Vagina (tissue), 2 donors: Measurements from ENCODE around the gene SP1.
"Not testable (repeated sequence)": the region's sequence is repeated elsewhere in the genome, so short reads cannot be mapped to it uniquely, and the experiment has no call there.

Experiments
- CTCF ChIP-seq, 3 experiments: fragments of 450-650 bp in 2 of 3; fragments of 200-600 bp in 1 of 3; sonication (generic) in 1 of 3; IDR thresholded peaks; one replicate each; pipeline ENCODE4 v1.5.1; 2017 to 2019; ENCODE audit warnings: antibody characterized with exemption in 3 of 3, mild to moderate bottlenecking in 2 of 3, moderate library complexity in 2 of 3
- POLR2A ChIP-seq, 2 donors: fragments of 450-650 bp; IDR thresholded peaks; one replicate each; pipeline ENCODE4 v1.6.1; 2017; ENCODE audit warnings: antibody characterized with exemption in 2 of 2, mild to moderate bottlenecking in 2 of 2, moderate library complexity in 2 of 2
- POLR2AphosphoS5 ChIP-seq, 2 donors: sonication (generic); formaldehyde crosslinking; IDR thresholded peaks; one replicate each; pipeline ENCODE4 v1.9.0; 2017; ENCODE audit warnings: antibody characterized with exemption in 2 of 2, mild to moderate bottlenecking in 2 of 2, low read depth in 1 of 2; ENCODE audit not compliant: insufficient read depth in 1 of 2

- TF ChIP-seq CTCF (IDR thresholded peaks at IDR 0.05); POLR2A (IDR thresholded peaks at IDR 0.05); POLR2AphosphoS5 (IDR thresholded peaks at IDR 0.05; ENCODE audit: insufficient read depth in 1 of 2, low read depth in 1 of 2): not testable (repeated sequence)
Measured at GRCh38 chr12:53439582-53439981, 59.6 kb downstream of the SP1 start.
